ENCODE measurements around the gene RPS6KL1. TPM values are rescaled to one million over a fixed set of nuclear protein-coding genes. Genes with fewer than 3 reads are reported as not detected.

RPS6KL1 gene
- total RNA-seq, 5 donors from 2014 or later (not counting 1 experiment from before 2014, with no cell fraction given) = 3.2 to 15.3 (median 6.2) TPM

DNA sequence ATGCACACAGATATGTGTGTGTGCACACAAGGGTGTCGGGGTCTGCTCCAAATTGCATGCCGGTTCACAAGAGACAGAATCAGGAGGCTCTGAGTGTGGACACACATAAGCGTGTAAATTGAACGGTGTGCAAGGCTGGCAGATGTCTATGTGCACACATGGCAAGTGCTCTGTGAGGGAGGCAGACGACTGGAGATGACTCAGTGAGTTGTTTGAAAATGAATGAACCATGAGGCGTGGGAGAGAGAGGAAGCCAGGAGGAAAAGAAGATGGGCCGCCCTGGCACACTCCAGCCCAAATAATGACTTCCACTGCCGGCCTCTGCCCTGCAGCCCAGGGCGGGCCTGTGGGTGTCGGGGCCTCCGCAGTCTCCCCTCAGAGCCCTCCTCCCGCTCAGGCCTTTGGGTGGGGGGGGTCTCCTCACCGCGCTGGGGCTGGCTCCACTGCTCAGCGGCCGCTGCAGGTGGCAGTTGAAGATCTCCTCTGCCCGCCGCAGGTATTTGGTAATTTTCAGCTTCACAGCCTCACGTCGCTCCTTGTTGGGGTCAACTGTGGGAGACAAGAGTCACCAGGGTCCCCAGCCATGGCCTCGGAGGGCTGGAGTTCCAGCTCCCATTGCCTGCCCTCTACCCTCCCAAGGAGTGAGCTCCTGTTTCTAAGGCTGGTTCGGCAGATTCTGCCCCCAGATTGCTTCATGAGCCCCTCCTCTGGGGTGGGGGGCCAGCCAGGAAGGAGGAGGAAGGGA lies 3.5 kb downstream of the RPS6KL1 start:
- peaks cover 13 to 19% (median 15%) of the 10 kb centered on the region in 3 donors for H3K4me1 Mint-ChIP-seq
- H3K36me3 ChIP-seq (ENCODE audit: control insufficient read depth in 2 of 2, extremely low read depth in 1 of 2, insufficient read depth in 1 of 2, low read length in 1 of 2) = no peaks in the 10 kb centered on the region
- H3K27ac Mint-ChIP-seq = no peak overlapping the region
- WGBS (ENCODE audit: insufficient coverage) = 91% methylated on average over 11 of the region's 22 CpGs
- H3K36me3 Mint-ChIP-seq = no peaks in the 10 kb centered on the region
- H3K9me3 Mint-ChIP-seq = no peaks in the 10 kb centered on the region
- no peak overlapping the region for H3K4me3 ChIP-seq (ENCODE audit: control insufficient read depth in 1 of 2, extremely low read depth in 1 of 2, low read length in 1 of 2)
- H3K27ac ChIP-seq (ENCODE audit: low read length) = no peak overlapping the region
- H3K27me3 Mint-ChIP-seq = peaks cover 0 to 3% of the 10 kb centered on the region in 2 donors
- ATAC-seq (replicated peaks in 1 of 4) (no peak), DNase-seq (no peak)
- no peaks in the 10 kb centered on the region for H3K9me3 ChIP-seq
- no peak overlapping the region for H3K4me3 Mint-ChIP-seq
- peaks cover 0 to 12% of the 10 kb centered on the region in 2 experiments for H3K4me1 ChIP-seq (ENCODE audit: control insufficient read depth in 1 of 2, extremely low read depth in 1 of 2, insufficient read depth in 2 of 2, low read length in 2 of 2)
- ChIA-PET POLR2A (interaction anchor here in 1 of 2 donors (0.8 kb wide), 1 partner anchor 714 kb away, joined by 4 read pairs; no protein-coding TSS in a partner anchor), CTCF (no interaction called here)
- H3K27me3 ChIP-seq (replicated peaks in 1 of 2; ENCODE audit: control insufficient read depth in 2 of 2, extremely low read depth in 1 of 2, insufficient read depth in 2 of 2, low read length in 1 of 2) = peaks cover 0 to 17% of the 10 kb centered on the region in 2 experiments

GRCh38 chr14:74918380-74918779 lies 4.7 kb downstream of the RPS6KL1 start:
- DNase-seq = no peak
- ChIA-PET CTCF (interaction anchor here in 1 of 2 donors (1.8 kb wide), 1 partner anchor 58 kb away, joined by 4 read pairs; no protein-coding TSS in a partner anchor), POLR2A (no interaction called here)

DNA sequence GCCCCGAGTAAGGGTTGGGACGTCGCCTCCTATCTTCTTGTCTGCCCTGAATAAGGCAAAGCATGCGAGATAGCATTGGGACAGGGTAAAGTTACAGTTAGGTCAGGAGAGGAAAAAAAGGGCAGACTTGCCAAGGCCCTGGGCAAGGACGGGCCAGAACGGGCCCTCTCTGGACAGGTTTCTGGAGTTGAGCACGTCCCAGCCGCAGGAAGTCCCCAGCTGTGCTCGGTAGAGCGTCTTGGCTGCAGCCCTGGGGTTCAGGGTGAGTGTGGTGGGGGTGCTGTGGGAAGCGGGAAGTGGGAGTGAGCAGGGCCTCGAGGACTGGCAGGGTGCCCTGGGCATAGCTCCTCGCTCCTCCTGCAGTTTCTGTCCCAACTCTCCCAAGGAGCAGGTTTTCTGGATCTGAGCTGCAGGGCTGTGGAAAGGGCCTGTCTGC lies 5.4 kb downstream of the RPS6KL1 start:
- Mint-ChIP-seq H3K27ac (no peak overlapping the region), H3K4me1 (peaks cover 6 to 12% (median 7%) of the 10 kb centered on the region in 3 donors), H3K4me3 (no peak overlapping the region), H3K9me3 (no peaks in the 10 kb centered on the region), H3K27me3 (no peaks in the 10 kb centered on the region), H3K36me3 (no peaks in the 10 kb centered on the region)
- H3K27ac ChIP-seq (ENCODE audit: low read length) = no peak overlapping the region
- H3K4me3 ChIP-seq (ENCODE audit: control insufficient read depth in 1 of 2, extremely low read depth in 1 of 2, low read length in 1 of 2) = no peak overlapping the region
- ChIA-PET CTCF (interaction anchor here in 1 of 2 donors (1.8 kb wide), 1 partner anchor 57 kb away, joined by 4 read pairs; no protein-coding TSS in a partner anchor), POLR2A (no interaction called here)
- 91% methylated on average over 8 of the region's 13 CpGs for WGBS (ENCODE audit: insufficient coverage)
- H3K36me3 ChIP-seq (ENCODE audit: control insufficient read depth in 2 of 2, extremely low read depth in 1 of 2, insufficient read depth in 1 of 2, low read length in 1 of 2) = no peaks in the 10 kb centered on the region
- H3K9me3 ChIP-seq = no peaks in the 10 kb centered on the region
- DNase-seq (no peak), ATAC-seq (replicated peaks in 1 of 4) (no peak)
- H3K27me3 ChIP-seq (replicated peaks in 1 of 2; ENCODE audit: control insufficient read depth in 2 of 2, extremely low read depth in 1 of 2, insufficient read depth in 2 of 2, low read length in 1 of 2) = peaks cover 0 to 10% of the 10 kb centered on the region in 2 experiments
- H3K4me1 ChIP-seq (ENCODE audit: control insufficient read depth in 1 of 2, extremely low read depth in 1 of 2, insufficient read depth in 2 of 2, low read length in 2 of 2) = peaks cover 0 to 3% of the 10 kb centered on the region in 2 experiments

More at GRCh38 chr14:74918380-74918779, 4.7 kb downstream of the RPS6KL1 start:
- no peak overlapping the region for H3K4me3 Mint-ChIP-seq
- no peaks in the 10 kb centered on the region for H3K27me3 Mint-ChIP-seq
- Histone ChIP-seq H3K9me3 (no peaks in the 10 kb centered on the region), H3K4me1 (ENCODE audit: control insufficient read depth in 1 of 2, extremely low read depth in 1 of 2, insufficient read depth in 2 of 2, low read length in 2 of 2) (peaks cover 0 to 8% of the 10 kb centered on the region in 2 experiments), H3K27me3 (replicated peaks in 1 of 2; ENCODE audit: control insufficient read depth in 2 of 2, extremely low read depth in 1 of 2, insufficient read depth in 2 of 2, low read length in 1 of 2) (peaks cover 0 to 9% of the 10 kb centered on the region in 2 experiments), H3K27ac (ENCODE audit: low read length) (no peak overlapping the region), H3K36me3 (ENCODE audit: control insufficient read depth in 2 of 2, extremely low read depth in 1 of 2, insufficient read depth in 1 of 2, low read length in 1 of 2) (no peaks in the 10 kb centered on the region), H3K4me3 (ENCODE audit: control insufficient read depth in 1 of 2, extremely low read depth in 1 of 2, low read length in 1 of 2) (no peak overlapping the region)
- no peak for ATAC-seq (replicated peaks in 1 of 4)
- 88% methylated on average over 9 of the region's 9 CpGs for WGBS (ENCODE audit: insufficient coverage)
- no peak overlapping the region for H3K27ac Mint-ChIP-seq
- H3K4me1 Mint-ChIP-seq = peaks cover 7 to 12% (median 8%) of the 10 kb centered on the region in 3 donors
- no peaks in the 10 kb centered on the region for H3K36me3 Mint-ChIP-seq
- no peaks in the 10 kb centered on the region for H3K9me3 Mint-ChIP-seq

- no peaks in the 10 kb centered on the region for H3K36me3 Mint-ChIP-seq
- H3K4me1 ChIP-seq (ENCODE audit: control insufficient read depth in 1 of 2, extremely low read depth in 1 of 2, insufficient read depth in 2 of 2, low read length in 2 of 2) = no peaks in the 10 kb centered on the region
- WGBS (ENCODE audit: insufficient coverage) = 93% methylated on average over 3 of the region's 5 CpGs
- DNase-seq = no peak
- H3K27me3 ChIP-seq (replicated peaks in 1 of 2; ENCODE audit: control insufficient read depth in 2 of 2, extremely low read depth in 1 of 2, insufficient read depth in 2 of 2, low read length in 1 of 2) = peaks cover 0 to 5% of the 10 kb centered on the region in 2 experiments
- peaks cover 2 to 7% (median 3%) of the 10 kb centered on the region in 3 donors for H3K4me1 Mint-ChIP-seq
- H3K27me3 Mint-ChIP-seq = no peaks in the 10 kb centered on the region
- H3K4me3 Mint-ChIP-seq = no peak overlapping the region
- no peak overlapping the region for H3K27ac Mint-ChIP-seq
- H3K9me3 Mint-ChIP-seq = no peaks in the 10 kb centered on the region
- ChIA-PET CTCF (interaction anchor here in 1 of 2 donors (1.8 kb wide), 1 partner anchor 56 kb away, joined by 4 read pairs; no protein-coding TSS in a partner anchor), POLR2A (no interaction called here)
- no peaks in the 10 kb centered on the region for H3K36me3 ChIP-seq (ENCODE audit: control insufficient read depth in 2 of 2, extremely low read depth in 1 of 2, insufficient read depth in 1 of 2, low read length in 1 of 2)
- H3K4me3 ChIP-seq (ENCODE audit: control insufficient read depth in 1 of 2, extremely low read depth in 1 of 2, low read length in 1 of 2) = no peak overlapping the region
- no peaks in the 10 kb centered on the region for H3K9me3 ChIP-seq
- no peak for ATAC-seq (replicated peaks in 1 of 4)
- no peak overlapping the region for H3K27ac ChIP-seq (ENCODE audit: low read length)
Measured at GRCh38 chr14:74917178-74917543, 5.9 kb downstream of the RPS6KL1 start.

DNA sequence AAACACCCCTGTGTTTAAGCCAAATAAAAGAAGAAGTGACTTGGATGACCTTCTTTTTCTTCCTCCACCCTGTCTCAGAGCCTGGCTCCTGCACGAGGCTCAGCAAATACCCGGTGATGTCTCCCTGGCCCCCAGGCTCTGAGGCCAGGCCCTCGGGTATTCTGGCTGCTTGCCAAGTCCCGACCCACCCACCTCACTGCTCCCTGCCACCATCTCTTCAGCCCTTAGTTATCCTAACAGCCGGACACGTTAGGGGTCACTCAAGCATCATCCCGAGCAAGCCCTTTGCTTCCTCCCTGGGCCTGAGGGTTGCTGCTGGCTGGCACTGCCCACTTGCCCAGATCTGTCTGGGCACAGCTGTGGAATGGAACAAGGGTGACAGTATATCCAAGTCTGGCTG lies 7.2 kb downstream of the RPS6KL1 start:
- no peaks in the 10 kb centered on the region for H3K36me3 ChIP-seq (ENCODE audit: control insufficient read depth in 2 of 2, extremely low read depth in 1 of 2, insufficient read depth in 1 of 2, low read length in 1 of 2)
- H3K4me3 ChIP-seq (ENCODE audit: control insufficient read depth in 1 of 2, extremely low read depth in 1 of 2, low read length in 1 of 2) = no peak overlapping the region
- DNase-seq (no peak), ATAC-seq (replicated peaks in 1 of 4) (no peak)
- H3K36me3 Mint-ChIP-seq = no peaks in the 10 kb centered on the region
- no peak overlapping the region for H3K27ac ChIP-seq (ENCODE audit: low read length)
- H3K27me3 Mint-ChIP-seq = no peaks in the 10 kb centered on the region
- H3K27me3 ChIP-seq (replicated peaks in 1 of 2; ENCODE audit: control insufficient read depth in 2 of 2, extremely low read depth in 1 of 2, insufficient read depth in 2 of 2, low read length in 1 of 2) = peaks cover 0 to 3% of the 10 kb centered on the region in 2 experiments
- ChIA-PET CTCF (interaction anchor here in 1 of 2 donors (0.7 kb wide), 1 partner anchor 18 kb away, joined by 3 read pairs; no protein-coding TSS in a partner anchor), POLR2A (interaction anchor here in 1 of 2 donors (0.7 kb wide), 1 partner anchor 184 kb away, joined by 5 read pairs; no protein-coding TSS in a partner anchor)
- H3K9me3 ChIP-seq = no peaks in the 10 kb centered on the region
- peaks cover 0 to 6% (median 0%) of the 10 kb centered on the region in 3 donors for H3K4me1 Mint-ChIP-seq
- no peak overlapping the region for H3K4me3 Mint-ChIP-seq
- H3K27ac Mint-ChIP-seq = no peak overlapping the region
- H3K4me1 ChIP-seq (ENCODE audit: control insufficient read depth in 1 of 2, extremely low read depth in 1 of 2, insufficient read depth in 2 of 2, low read length in 2 of 2) = no peaks in the 10 kb centered on the region
- H3K9me3 Mint-ChIP-seq = no peaks in the 10 kb centered on the region
- WGBS (ENCODE audit: insufficient coverage) = 67% methylated on average over 5 of the region's 7 CpGs

GRCh38 chr14:74915426-74915825 lies 7.6 kb downstream of the RPS6KL1 start:
- no peak overlapping the region for H3K27ac ChIP-seq (ENCODE audit: low read length)
- DNase-seq (no peak), ATAC-seq (replicated peaks in 1 of 4) (no peak)
- H3K4me3 ChIP-seq (ENCODE audit: control insufficient read depth in 1 of 2, extremely low read depth in 1 of 2, low read length in 1 of 2) = no peak overlapping the region
- no peaks in the 10 kb centered on the region for H3K27me3 Mint-ChIP-seq
- no peaks in the 10 kb centered on the region for H3K9me3 Mint-ChIP-seq
- no peak overlapping the region for H3K4me3 Mint-ChIP-seq
- no peaks in the 10 kb centered on the region for H3K4me1 ChIP-seq (ENCODE audit: control insufficient read depth in 1 of 2, extremely low read depth in 1 of 2, insufficient read depth in 2 of 2, low read length in 2 of 2)
- CTCF ChIA-PET = no interaction called here
- POLR2A ChIA-PET = no interaction called here
- peaks cover 0 to 6% (median 0%) of the 10 kb centered on the region in 3 donors for H3K4me1 Mint-ChIP-seq
- no peaks in the 10 kb centered on the region for H3K36me3 ChIP-seq (ENCODE audit: control insufficient read depth in 2 of 2, extremely low read depth in 1 of 2, insufficient read depth in 1 of 2, low read length in 1 of 2)
- no CpG with 5 or more reads among the region's 4 CpGs for WGBS (ENCODE audit: insufficient coverage)
- no peaks in the 10 kb centered on the region for H3K9me3 ChIP-seq
- H3K36me3 Mint-ChIP-seq = no peaks in the 10 kb centered on the region
- no peak overlapping the region for H3K27ac Mint-ChIP-seq
- H3K27me3 ChIP-seq (replicated peaks in 1 of 2; ENCODE audit: control insufficient read depth in 2 of 2, extremely low read depth in 1 of 2, insufficient read depth in 2 of 2, low read length in 1 of 2) = peaks cover 0 to 3% of the 10 kb centered on the region in 2 experiments
